ENCODE results near the gene ZXDC. TPM values are rescaled to one million over a fixed set of nuclear protein-coding genes. Genes with fewer than 3 reads are reported as not detected.

Gene ZXDC
- total RNA-seq, 2 donors from 2014 or later = 30.5 to 31.6 TPM

DNA sequence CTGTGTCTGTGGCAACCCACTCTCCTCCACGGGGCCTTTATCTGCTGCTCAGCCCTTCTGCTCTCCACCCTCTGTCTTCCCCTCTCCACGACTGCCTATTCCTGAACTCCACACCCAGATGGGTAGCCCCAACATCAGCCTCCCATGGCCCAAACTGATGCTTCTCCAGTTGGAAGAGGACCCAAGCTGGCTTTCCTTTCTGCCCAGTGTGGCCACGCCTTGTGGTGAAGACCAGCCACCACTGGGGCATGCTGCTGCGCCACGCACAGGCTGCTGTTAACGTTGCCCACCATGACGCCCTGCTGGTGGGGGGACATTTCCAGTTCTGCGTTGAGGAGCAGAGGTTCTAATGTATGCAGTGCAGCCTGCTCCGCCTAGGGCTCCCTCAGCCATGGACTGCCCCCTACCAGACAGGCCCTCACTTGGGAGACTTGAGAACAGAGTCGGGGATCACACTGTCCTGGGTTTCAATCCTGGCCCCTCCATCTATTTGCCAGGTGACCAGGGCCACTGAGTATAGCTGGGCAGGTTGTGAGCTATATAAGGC, 54.0 kb downstream of the ZXDC start:
- no peaks in the 10 kb centered on the region for H3K4me1 ChIP-seq (ENCODE audit: control insufficient read depth, insufficient read depth, low read length)
- H3K4me3 Mint-ChIP-seq = no peak overlapping the region

DNA sequence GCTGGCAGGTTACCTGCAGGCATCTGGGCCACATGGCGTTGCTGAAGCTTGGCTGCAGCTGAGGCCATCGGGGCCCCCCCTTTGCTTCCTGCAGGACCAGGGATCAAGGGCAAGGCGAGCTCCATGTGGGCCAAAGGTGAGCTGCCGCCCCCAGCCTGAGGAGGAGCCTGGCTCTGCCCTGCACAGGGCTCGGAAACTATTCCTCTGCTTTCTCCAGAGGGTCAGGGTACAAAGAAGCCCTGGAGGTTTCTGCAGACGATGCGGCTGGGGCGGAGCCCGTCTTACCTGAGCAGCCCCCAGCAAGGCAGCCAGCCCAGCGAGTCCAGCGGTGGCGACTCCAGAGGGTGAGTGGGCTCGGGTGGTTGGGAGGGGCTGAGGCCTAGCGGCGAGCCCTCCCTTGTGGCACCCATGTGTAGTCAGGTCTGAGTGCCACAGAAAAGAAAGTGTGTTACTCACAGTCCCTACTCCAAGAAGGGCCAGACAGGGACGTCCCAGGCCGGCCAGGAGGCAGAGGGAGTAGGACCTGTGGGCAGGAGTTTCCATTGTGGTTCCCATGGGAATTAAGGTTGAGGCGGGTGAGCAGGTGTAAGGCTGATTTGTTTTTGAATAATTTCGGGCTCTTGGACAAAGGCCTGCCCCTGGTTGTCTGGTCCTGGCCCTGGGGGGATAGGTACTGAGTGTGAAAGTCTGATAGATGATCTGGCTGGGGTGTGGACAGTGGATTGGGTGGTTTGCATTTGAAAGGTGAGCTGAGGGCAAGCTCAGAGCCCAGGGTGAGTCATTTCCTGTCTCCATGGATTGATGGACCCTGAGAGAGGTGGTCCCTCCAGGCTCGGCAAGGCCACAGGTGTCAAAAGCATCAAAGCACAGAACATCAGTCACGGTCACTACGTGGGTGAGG, 55.6 kb downstream of the ZXDC start:
- Histone ChIP-seq H3K4me1 (ENCODE audit: control insufficient read depth, insufficient read depth, low read length) (no peaks in the 10 kb centered on the region), H3K36me3 (ENCODE audit: control insufficient read depth, insufficient read depth, low read length) (no peaks in the 10 kb centered on the region), H3K27ac (ENCODE audit: low read depth, low read length) (no peak overlapping the region), H3K9ac (ENCODE audit: extremely low read depth, low read length, poor library complexity, severe bottlenecking) (no peak overlapping the region), H3K9me3 (ENCODE audit: control insufficient read depth, low read length) (no peaks in the 10 kb centered on the region), H3K27me3 (ENCODE audit: control insufficient read depth, insufficient read depth, low read length, poor library complexity, severe bottlenecking) (no peaks in the 10 kb centered on the region), H3K4me3 (ENCODE audit: low read length) (no peak overlapping the region)
- Mint-ChIP-seq H3K27me3 (ENCODE audit: insufficient read depth) (no peaks in the 10 kb centered on the region), H3K4me1 (peaks cover 8% of the 10 kb centered on the region), H3K9me3 (no peaks in the 10 kb centered on the region), H3K27ac (peak overlapping the region; percentile 13), H3K4me3 (no peak overlapping the region), H3K36me3 (ENCODE audit: low read depth) (no peaks in the 10 kb centered on the region)
- TF ChIP-seq, protein P1, sequence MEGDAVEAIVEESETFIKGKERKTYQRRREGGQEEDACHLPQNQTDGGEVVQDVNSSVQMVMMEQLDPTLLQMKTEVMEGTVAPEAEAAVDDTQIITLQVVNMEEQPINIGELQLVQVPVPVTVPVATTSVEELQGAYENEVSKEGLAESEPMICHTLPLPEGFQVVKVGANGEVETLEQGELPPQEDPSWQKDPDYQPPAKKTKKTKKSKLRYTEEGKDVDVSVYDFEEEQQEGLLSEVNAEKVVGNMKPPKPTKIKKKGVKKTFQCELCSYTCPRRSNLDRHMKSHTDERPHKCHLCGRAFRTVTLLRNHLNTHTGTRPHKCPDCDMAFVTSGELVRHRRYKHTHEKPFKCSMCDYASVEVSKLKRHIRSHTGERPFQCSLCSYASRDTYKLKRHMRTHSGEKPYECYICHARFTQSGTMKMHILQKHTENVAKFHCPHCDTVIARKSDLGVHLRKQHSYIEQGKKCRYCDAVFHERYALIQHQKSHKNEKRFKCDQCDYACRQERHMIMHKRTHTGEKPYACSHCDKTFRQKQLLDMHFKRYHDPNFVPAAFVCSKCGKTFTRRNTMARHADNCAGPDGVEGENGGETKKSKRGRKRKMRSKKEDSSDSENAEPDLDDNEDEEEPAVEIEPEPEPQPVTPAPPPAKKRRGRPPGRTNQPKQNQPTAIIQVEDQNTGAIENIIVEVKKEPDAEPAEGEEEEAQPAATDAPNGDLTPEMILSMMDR (conservative IDR thresholded peaks at IDR 0.05) = no peak
- 84 to 85% methylated on average over 8 to 22 of the region's 22 CpGs for WGBS, 2 experiments (ENCODE audit: insufficient coverage in 1 of 2, insufficient read length in 1 of 2)
- peak; percentile 74 for DNase-seq

More for the DNA sequence above, 54.0 kb downstream of the ZXDC start:
- 88 to 96% methylated on average over 8 to 10 of the region's 10 CpGs for WGBS, 2 experiments (ENCODE audit: insufficient coverage in 1 of 2, insufficient read length in 1 of 2)
- Histone ChIP-seq H3K27ac (ENCODE audit: low read depth, low read length) (no peak overlapping the region), H3K36me3 (ENCODE audit: control insufficient read depth, insufficient read depth, low read length) (no peaks in the 10 kb centered on the region), H3K27me3 (ENCODE audit: control insufficient read depth, insufficient read depth, low read length, poor library complexity, severe bottlenecking) (no peaks in the 10 kb centered on the region), H3K9me3 (ENCODE audit: control insufficient read depth, low read length) (peaks cover 5% of the 10 kb centered on the region), H3K9ac (ENCODE audit: extremely low read depth, low read length, poor library complexity, severe bottlenecking) (no peak overlapping the region), H3K4me3 (ENCODE audit: low read length) (no peak overlapping the region)
- H3K27me3 Mint-ChIP-seq (ENCODE audit: insufficient read depth) = no peaks in the 10 kb centered on the region
- no peak overlapping the region for H3K27ac Mint-ChIP-seq
- peaks cover 9% of the 10 kb centered on the region for H3K9me3 Mint-ChIP-seq
- no peaks in the 10 kb centered on the region for H3K36me3 Mint-ChIP-seq (ENCODE audit: low read depth)
- TF ChIP-seq, protein P1 (conservative IDR thresholded peaks at IDR 0.05) = no peak
- DNase-seq = peak; percentile 42
- H3K4me1 Mint-ChIP-seq = peaks cover 8% of the 10 kb centered on the region

DNA sequence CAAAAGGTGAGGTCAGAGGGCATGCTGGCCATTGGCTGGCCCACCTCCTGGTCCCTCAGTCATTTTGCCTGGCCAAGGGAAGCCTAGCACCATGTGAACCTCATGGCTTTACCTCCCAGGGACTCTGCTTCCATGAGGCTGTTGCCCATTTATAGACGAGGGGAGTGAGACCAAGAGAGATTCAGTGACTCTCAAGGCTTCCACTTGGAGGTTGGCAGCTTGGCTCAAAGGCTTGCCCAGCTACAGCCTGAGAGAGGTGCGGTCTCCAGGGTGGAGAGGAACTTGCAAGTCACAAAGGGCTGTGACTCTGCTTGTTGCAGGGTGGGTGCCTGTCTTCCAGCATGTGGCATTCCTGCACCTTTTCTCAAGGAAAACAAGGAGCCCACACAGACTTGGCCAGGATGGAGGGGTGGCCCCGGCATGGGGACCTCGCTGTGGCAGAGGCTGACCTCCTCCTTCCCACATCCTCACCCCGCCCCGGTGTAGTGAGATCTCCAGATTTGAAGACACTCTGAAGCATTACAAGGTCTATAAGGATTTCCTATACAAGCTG, 56.5 kb downstream of the ZXDC start:
- H3K27me3 ChIP-seq (ENCODE audit: control insufficient read depth, insufficient read depth, low read length, poor library complexity, severe bottlenecking) = no peaks in the 10 kb centered on the region
- no peak overlapping the region for H3K4me3 ChIP-seq (ENCODE audit: low read length)
- Mint-ChIP-seq H3K27me3 (ENCODE audit: insufficient read depth) (no peaks in the 10 kb centered on the region), H3K27ac (no peak overlapping the region), H3K4me1 (peaks cover 8% of the 10 kb centered on the region), H3K36me3 (ENCODE audit: low read depth) (no peaks in the 10 kb centered on the region), H3K9me3 (no peaks in the 10 kb centered on the region), H3K4me3 (no peak overlapping the region)
- no peaks in the 10 kb centered on the region for H3K9me3 ChIP-seq (ENCODE audit: control insufficient read depth, low read length)
- WGBS, 2 experiments (ENCODE audit: insufficient coverage in 1 of 2, insufficient read length in 1 of 2) = 89 to 100% methylated on average over 3 to 6 of the region's 6 CpGs
- H3K4me1 ChIP-seq (ENCODE audit: control insufficient read depth, insufficient read depth, low read length) = no peaks in the 10 kb centered on the region
- no peak overlapping the region for H3K9ac ChIP-seq (ENCODE audit: extremely low read depth, low read length, poor library complexity, severe bottlenecking)
- TF ChIP-seq, protein P1 (conservative IDR thresholded peaks at IDR 0.05) = no peak
- no peaks in the 10 kb centered on the region for H3K36me3 ChIP-seq (ENCODE audit: control insufficient read depth, insufficient read depth, low read length)
- H3K27ac ChIP-seq (ENCODE audit: low read depth, low read length) = no peak overlapping the region
- DNase-seq = peak; percentile 31
